ENCODE measurements around the gene SELENOS.

- TF ChIP-seq CTCF (IDR thresholded peaks at IDR 0.05) (peak in 1 of 6 experiments; percentile 29), POLR2A (IDR thresholded peaks at IDR 0.05) (peak; percentile 30 to 81)
Measured at GRCh38 chr15:101294731-101295606, 17.7 kb upstream of the SELENOS start, which contains the start of gene SNRPA1.

All from thyroid gland (tissue), 4 donors.